VCaP (cell line): Measurements from ENCODE around the gene TERT.
"Not testable (repeated sequence)": the region's sequence is repeated elsewhere in the genome, so short reads cannot be mapped to it uniquely, and the experiment has no call there.

Experiments
- H3K27ac ChIP-seq: fragments of 450-650 bp; 2 replicates; pipeline ENCODE4 v1.5.1; 2017
- CTCF ChIP-seq: fragments of 450-650 bp; conservative IDR thresholded peaks from 2 replicates; pipeline ENCODE4 v1.5.1; 2017; ENCODE audit warnings: mild to moderate bottlenecking, moderate library complexity

The TERT gene

GRCh38 chr5:1333986-1334385 is 39.1 kb upstream of the TERT start:
- TF ChIP-seq CTCF = no peak
- no peak overlapping the region for H3K27ac ChIP-seq

DNA sequence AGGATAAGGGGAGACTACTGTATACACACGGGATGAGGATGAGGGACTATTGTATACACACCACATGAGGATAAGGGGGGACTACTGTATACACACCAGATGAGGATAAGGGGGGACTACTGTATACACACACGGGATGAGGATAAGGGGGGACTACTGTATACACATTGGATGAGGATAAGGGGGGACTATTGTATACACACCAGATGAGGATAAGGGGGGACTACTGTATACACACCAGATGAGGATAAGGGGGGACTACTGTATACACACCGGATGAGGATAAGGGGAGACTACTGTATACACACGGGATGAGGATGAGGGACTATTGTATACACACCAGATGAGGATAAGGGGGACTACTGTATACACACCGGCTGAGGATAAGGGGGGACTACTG is 38.4 kb upstream of the TERT start:
- H3K27ac ChIP-seq = not testable (repeated sequence)

GRCh38 chr5:1332461-1333001 is 37.7 kb upstream of the TERT start:
- no peak overlapping the region for H3K27ac ChIP-seq
- no peak for TF ChIP-seq CTCF

- TF ChIP-seq CTCF = no peak
- no peak overlapping the region for H3K27ac ChIP-seq
Observed at GRCh38 chr5:1331861-1332405, 37.1 kb upstream of the TERT start.

- H3K27ac ChIP-seq = no peak overlapping the region
- no peak for TF ChIP-seq CTCF
Observed at GRCh38 chr5:1330847-1331831, 36.3 kb upstream of the TERT start.

- no peak overlapping the region for H3K27ac ChIP-seq
- no peak for TF ChIP-seq CTCF
Observed at GRCh38 chr5:1330146-1330846, 35.4 kb upstream of the TERT start.

- TF ChIP-seq CTCF = no peak
- no peak overlapping the region for H3K27ac ChIP-seq
Observed at GRCh38 chr5:1329111-1329579, 34.3 kb upstream of the TERT start.

DNA sequence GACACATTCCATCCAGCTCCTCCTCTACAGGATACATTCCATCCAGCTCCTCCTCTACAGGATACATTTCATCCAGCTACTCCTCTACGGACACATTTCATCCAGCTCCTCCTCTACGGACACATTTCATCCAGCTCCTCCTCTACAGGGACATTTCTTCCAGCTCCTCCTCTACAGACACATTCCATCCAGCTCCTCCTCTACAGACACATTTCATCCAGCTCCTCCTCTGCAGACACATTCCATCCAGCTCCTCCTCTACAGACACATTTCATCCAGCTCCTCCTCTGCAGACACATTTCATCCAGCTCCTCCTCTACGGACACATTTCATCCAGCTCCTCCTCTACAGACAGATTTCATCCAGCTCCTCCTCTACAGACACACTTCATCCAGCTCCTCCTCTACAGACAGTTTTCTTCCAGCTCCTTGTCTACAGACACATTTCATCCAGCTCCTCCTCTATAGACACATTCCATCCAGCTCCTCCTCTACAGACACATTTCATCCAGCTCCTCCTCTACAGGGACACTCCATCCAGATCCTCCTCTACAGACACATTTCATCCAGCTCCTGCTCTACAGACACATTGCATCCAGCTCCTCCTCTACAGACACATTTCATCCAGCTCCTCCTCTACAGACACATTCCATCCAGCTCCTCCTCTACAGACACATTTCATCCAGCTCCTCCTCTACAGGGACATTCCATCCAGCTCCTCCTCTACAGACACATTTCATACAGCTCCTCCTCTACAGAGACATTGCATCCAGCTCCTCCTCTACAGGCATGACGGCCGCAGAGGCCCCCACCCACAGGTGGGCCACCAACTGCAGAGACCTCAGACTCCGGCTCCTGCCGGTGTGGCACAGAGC is 33.6 kb upstream of the TERT start:
- H3K27ac ChIP-seq = not testable (repeated sequence)

DNA sequence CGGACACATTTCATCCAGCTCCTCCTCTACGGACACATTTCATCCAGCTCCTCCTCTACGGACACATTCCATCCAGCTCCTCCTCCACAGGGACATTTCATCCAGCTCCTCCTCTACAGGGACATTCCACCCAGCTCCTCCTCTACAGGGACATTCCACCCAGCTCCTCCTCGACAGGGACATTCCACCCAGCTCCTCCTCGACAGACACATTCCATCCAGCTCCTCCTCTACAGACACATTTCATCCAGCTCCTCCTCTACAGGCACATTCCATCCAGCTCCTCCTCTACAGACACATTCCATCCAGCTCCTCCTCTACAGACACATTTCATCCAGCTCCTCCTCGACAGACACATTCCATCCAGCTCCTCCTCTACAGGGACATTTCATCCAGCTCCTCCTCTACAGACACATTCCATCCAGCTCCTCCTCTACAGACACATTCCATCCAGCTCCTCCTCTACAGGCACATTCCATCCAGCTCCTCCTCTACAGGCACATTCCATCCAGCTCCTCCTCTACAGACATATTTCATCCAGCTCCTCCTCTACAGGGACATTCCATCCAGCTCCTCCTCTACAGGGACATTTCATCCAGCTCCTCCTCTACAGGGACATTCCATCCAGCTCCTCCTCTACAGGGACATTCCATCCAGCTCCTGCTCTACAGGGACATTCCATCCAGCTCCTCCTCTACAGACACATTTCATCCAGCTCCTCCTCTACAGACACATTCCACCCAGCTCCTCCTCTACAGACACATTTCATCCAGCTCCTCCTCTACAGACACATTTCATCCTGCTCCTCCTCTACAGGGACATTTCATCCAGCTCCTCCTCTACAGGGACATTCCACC is 32.3 kb upstream of the TERT start:
- not testable (repeated sequence) for H3K27ac ChIP-seq

DNA sequence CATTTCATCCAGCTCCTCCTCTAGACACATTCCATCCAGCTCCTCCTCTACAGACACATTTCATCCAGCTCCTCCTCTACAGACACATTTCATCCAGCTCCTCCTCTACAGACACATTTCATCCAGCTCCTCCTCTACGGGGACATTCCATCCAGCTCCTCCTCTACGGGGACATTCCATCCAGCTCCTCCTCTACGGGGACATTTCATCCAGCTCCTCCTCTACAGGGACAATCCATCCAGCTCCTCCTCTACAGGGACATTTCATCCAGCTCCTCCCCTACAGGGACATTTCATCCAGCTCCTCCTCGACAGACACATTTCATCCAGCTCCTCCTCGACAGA is 31.6 kb upstream of the TERT start:
- H3K27ac ChIP-seq = not testable (repeated sequence)
